Vagina (tissue), 2 donors: ENCODE data around the gene WNT6. TPM values are rescaled to one million over a fixed set of nuclear protein-coding genes. Genes with fewer than 3 reads are reported as not detected.

Source experiments
- DNase-seq, 2 donors: peaks; one replicate each; pipeline ENCODE4 v3.0.0-alpha.2; 2017; ENCODE audit errors: extremely low spot score in 2 of 2
- H3K27ac ChIP-seq: fragments of 200-600 bp; sonication (generic); one replicate; pipeline ENCODE4 v1.5.1; 2019
- H3K27me3 ChIP-seq: fragments of 200-600 bp; sonication (generic); one replicate; pipeline ENCODE4 v1.5.1; 2019
- H3K36me3 ChIP-seq, 2 donors: fragments of 200-600 bp; sonication (generic); one replicate each; pipeline ENCODE4 v1.5.1; 2017 to 2019
- H3K4me1 ChIP-seq: fragments of 200-600 bp; sonication (generic); one replicate; pipeline ENCODE4 v1.5.1; 2019
- H3K4me3 ChIP-seq, 2 donors: fragments of 200-600 bp; sonication (generic); 1 replicate in 1 of 2; 2 replicates in 1 of 2; pipeline ENCODE4 v1.5.1; 2016 to 2019
- H3K9me3 ChIP-seq: fragments of 200-600 bp; sonication (generic); one replicate; pipeline ENCODE4 v1.5.1; 2019
- CTCF ChIP-seq, 3 experiments: fragments of 450-650 bp in 2 of 3; fragments of 200-600 bp in 1 of 3; sonication (generic) in 1 of 3; IDR thresholded peaks; one replicate each; pipeline ENCODE4 v1.5.1; 2017 to 2019; ENCODE audit warnings: antibody characterized with exemption in 3 of 3, mild to moderate bottlenecking in 2 of 3, moderate library complexity in 2 of 3
- POLR2A ChIP-seq, 2 donors: fragments of 450-650 bp; IDR thresholded peaks; one replicate each; pipeline ENCODE4 v1.6.1; 2017; ENCODE audit warnings: antibody characterized with exemption in 2 of 2, mild to moderate bottlenecking in 2 of 2, moderate library complexity in 2 of 2
- POLR2AphosphoS5 ChIP-seq, 2 donors: sonication (generic); formaldehyde crosslinking; IDR thresholded peaks; one replicate each; pipeline ENCODE4 v1.9.0; 2017; ENCODE audit warnings: antibody characterized with exemption in 2 of 2, mild to moderate bottlenecking in 2 of 2, low read depth in 1 of 2; ENCODE audit not compliant: insufficient read depth in 1 of 2
- intact Hi-C: fragments of 100-400 bp; cut with DNase I; formaldehyde crosslinking; loops from one replicate; pipeline ENCODE4 v1.15.1; 2023
- total RNA-seq: library from RNA; depleted of rRNA; stranded (reverse); fragments of >200 nt; gene quantifications from one replicate; pipeline ENCODE4 v1.2.3, GENCODE V29; 2016

WNT6 gene
- total RNA-seq, 1 donor from 2014 or later: 2.0 TPM

DNA sequence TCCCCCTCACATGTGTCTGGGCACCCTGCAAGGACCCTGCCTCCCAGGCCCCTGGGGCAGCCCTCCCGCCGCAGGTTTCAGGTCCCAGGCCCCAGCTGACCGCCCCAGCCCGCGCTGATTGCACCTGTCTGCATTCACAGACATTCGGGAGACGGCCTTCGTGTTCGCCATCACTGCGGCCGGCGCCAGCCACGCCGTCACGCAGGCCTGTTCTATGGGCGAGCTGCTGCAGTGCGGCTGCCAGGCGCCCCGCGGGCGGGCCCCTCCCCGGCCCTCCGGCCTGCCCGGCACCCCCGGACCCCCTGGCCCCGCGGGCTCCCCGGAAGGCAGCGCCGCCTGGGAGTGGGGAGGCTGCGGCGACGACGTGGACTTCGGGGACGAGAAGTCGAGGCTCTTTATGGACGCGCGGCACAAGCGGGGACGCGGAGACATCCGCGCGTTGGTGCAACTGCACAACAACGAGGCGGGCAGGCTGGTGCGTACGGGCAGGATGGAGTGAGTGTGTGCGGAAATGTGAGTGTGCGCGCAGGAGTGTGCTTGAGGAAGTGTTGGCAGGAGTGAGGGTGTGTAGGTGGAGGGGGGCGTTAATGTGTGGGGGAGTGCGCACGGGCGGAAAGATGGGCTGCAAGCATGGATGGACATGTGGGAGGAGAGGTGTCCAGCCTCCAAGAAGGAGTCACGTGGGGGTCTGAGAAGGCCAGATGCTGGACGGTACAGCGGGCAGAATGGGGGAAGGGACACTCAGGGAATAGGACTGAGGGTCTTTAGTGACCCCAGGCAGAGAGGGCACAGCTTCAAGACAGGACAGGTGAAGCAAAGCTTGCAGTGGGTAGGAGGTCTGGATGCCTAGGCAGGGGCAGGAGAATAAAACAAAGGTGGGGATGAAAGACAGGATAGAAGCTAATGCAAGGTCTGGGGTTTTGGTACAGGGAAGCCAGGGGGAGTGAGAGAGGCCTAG lies 12.0 kb downstream of the WNT6 start:
- no peak for DNase-seq
- Histone ChIP-seq H3K4me3 (peak overlapping the region; percentile 12 to 30), H3K4me1 (peaks cover 13% of the 10 kb centered on the region), H3K36me3 (no peaks in the 10 kb centered on the region), H3K27ac (no peak overlapping the region), H3K27me3 (peaks cover 5% of the 10 kb centered on the region), H3K9me3 (no peaks in the 10 kb centered on the region)
- no peak for TF ChIP-seq POLR2AphosphoS5 (IDR thresholded peaks at IDR 0.05; ENCODE audit: insufficient read depth in 1 of 2, low read depth in 1 of 2)
- no peak for TF ChIP-seq POLR2A (IDR thresholded peaks at IDR 0.05)
- TF ChIP-seq CTCF (IDR thresholded peaks at IDR 0.05): no peak
- intact Hi-C loops: no loop called here

GRCh38 chr2:218872645-218873358 lies 13.2 kb downstream of the WNT6 start:
- Histone ChIP-seq H3K27ac (no peak overlapping the region), H3K9me3 (no peaks in the 10 kb centered on the region), H3K27me3 (peaks cover 5% of the 10 kb centered on the region), H3K4me1 (peaks cover 7% of the 10 kb centered on the region), H3K4me3 (no peak overlapping the region), H3K36me3 (no peaks in the 10 kb centered on the region)
- no peak for DNase-seq
- TF ChIP-seq POLR2AphosphoS5 (IDR thresholded peaks at IDR 0.05; ENCODE audit: insufficient read depth in 1 of 2, low read depth in 1 of 2) (no peak), POLR2A (IDR thresholded peaks at IDR 0.05) (no peak), CTCF (IDR thresholded peaks at IDR 0.05) (no peak)
- intact Hi-C loops: no loop called here

- H3K27ac ChIP-seq: no peak overlapping the region
- intact Hi-C loops: no loop called here
- TF ChIP-seq CTCF (IDR thresholded peaks at IDR 0.05): no peak
- no peak for TF ChIP-seq POLR2AphosphoS5 (IDR thresholded peaks at IDR 0.05; ENCODE audit: insufficient read depth in 1 of 2, low read depth in 1 of 2)
- TF ChIP-seq POLR2A (IDR thresholded peaks at IDR 0.05): no peak
- H3K4me1 ChIP-seq: peaks cover 7% of the 10 kb centered on the region
- no peaks in the 10 kb centered on the region for H3K9me3 ChIP-seq
- no peak overlapping the region for H3K4me3 ChIP-seq
- no peak for DNase-seq
- no peaks in the 10 kb centered on the region for H3K36me3 ChIP-seq
- peaks cover 5% of the 10 kb centered on the region for H3K27me3 ChIP-seq
Observed at GRCh38 chr2:218873359-218874194, 14.0 kb downstream of the WNT6 start.

GRCh38 chr2:218875692-218876246 lies 16.2 kb downstream of the WNT6 start:
- peaks cover 14% of the 10 kb centered on the region for H3K27me3 ChIP-seq
- H3K9me3 ChIP-seq: no peaks in the 10 kb centered on the region
- TF ChIP-seq POLR2A (IDR thresholded peaks at IDR 0.05) (no peak), CTCF (IDR thresholded peaks at IDR 0.05) (no peak), POLR2AphosphoS5 (IDR thresholded peaks at IDR 0.05; ENCODE audit: insufficient read depth in 1 of 2, low read depth in 1 of 2) (no peak)
- H3K36me3 ChIP-seq: no peaks in the 10 kb centered on the region
- intact Hi-C loops: no loop called here
- DNase-seq: no peak
- H3K4me1 ChIP-seq: peaks cover 17% of the 10 kb centered on the region
- no peak overlapping the region for H3K27ac ChIP-seq
- no peak overlapping the region for H3K4me3 ChIP-seq
